H9 (cell line): ENCODE measurements around the gene F12. TPM values are rescaled to one million over a fixed set of nuclear protein-coding genes. Genes with fewer than 3 reads are reported as not detected.
A peak's percentile ranks its signal among the peaks of the same experiment; 100 is the strongest.

Experiments used
- DNase-seq: peaks from one replicate; pipeline ENCODE4 v3.0.0-alpha.2; 2017
- H2AFZ ChIP-seq: one replicate; pipeline ENCODE4 v1.6.1; 2013; ENCODE audit warnings: mild to moderate bottlenecking, low read length, control low read depth, moderate library complexity
- H2AK5ac ChIP-seq: 2 replicates; pipeline ENCODE4 v1.6.1; 2013; ENCODE audit warnings: low read length, control low read depth, mixed read lengths; ENCODE audit not compliant: insufficient read length
- H2BK120ac ChIP-seq: one replicate; pipeline ENCODE4 v1.6.1; 2013; ENCODE audit warnings: low read depth, mild to moderate bottlenecking, low read length, control low read depth, inconsistent platforms; ENCODE audit not compliant: poor library complexity, severe bottlenecking
- H2BK12ac ChIP-seq: 2 replicates; pipeline ENCODE4 v1.6.1; 2013; ENCODE audit warnings: low read length, control low read depth, mixed read lengths, low read depth; ENCODE audit not compliant: insufficient read length
- H2BK15ac ChIP-seq: 2 replicates; pipeline ENCODE4 v1.6.1; 2013; ENCODE audit warnings: low read depth, low read length, control low read depth
- H2BK20ac ChIP-seq: one replicate; pipeline ENCODE4 v1.6.1; 2013; ENCODE audit warnings: low read depth, mild to moderate bottlenecking, low read length, control low read depth, inconsistent platforms; ENCODE audit not compliant: poor library complexity, severe bottlenecking
- H2BK5ac ChIP-seq: 2 replicates; pipeline ENCODE4 v1.6.1; 2013; ENCODE audit warnings: low read length, control low read depth, mixed read lengths; ENCODE audit not compliant: insufficient read length
- H3K14ac ChIP-seq: 2 replicates; pipeline ENCODE4 v1.6.1; 2013; ENCODE audit warnings: low read length, control low read depth; ENCODE audit not compliant: insufficient read depth
- H3K18ac ChIP-seq: 2 replicates; pipeline ENCODE4 v1.6.1; 2013; ENCODE audit warnings: low read depth, mild to moderate bottlenecking, mixed read lengths, low read length, control low read depth; ENCODE audit not compliant: insufficient read length
- H3K23ac ChIP-seq: 2 replicates; pipeline ENCODE4 v1.6.1; 2013; ENCODE audit warnings: low read length, control low read depth, mixed read lengths, low read depth; ENCODE audit not compliant: insufficient read length
- H3K23me2 ChIP-seq: 2 replicates; pipeline ENCODE4 v1.6.1; 2013; ENCODE audit warnings: low read depth, mild to moderate bottlenecking, mixed read lengths, low read length, control low read depth; ENCODE audit not compliant: insufficient read length, poor library complexity, severe bottlenecking
- H3K27ac ChIP-seq: 2 replicates; pipeline ENCODE4 v1.5.1; 2013; ENCODE audit warnings: low read length, control low read depth, mixed read lengths, low read depth; ENCODE audit not compliant: insufficient read length
- H3K27me3 ChIP-seq: 2 replicates; pipeline ENCODE4 v1.6.1; 2013; ENCODE audit warnings: low read length, control low read depth, inconsistent platforms; ENCODE audit not compliant: insufficient read depth
- H3K4ac ChIP-seq: 2 replicates; pipeline ENCODE4 v1.6.1; 2013; ENCODE audit warnings: low read depth, mild to moderate bottlenecking, control low read depth, inconsistent platforms, low read length, moderate library complexity
- H3K4me1 ChIP-seq: 2 replicates; pipeline ENCODE4 v1.6.1; 2013; ENCODE audit warnings: low read length, control low read depth, inconsistent platforms; ENCODE audit not compliant: insufficient read depth
- H3K4me2 ChIP-seq: 2 replicates; pipeline ENCODE4 v1.6.1; 2013; ENCODE audit warnings: low read length, control low read depth, mixed read lengths; ENCODE audit not compliant: insufficient read length, insufficient read depth
- H3K56ac ChIP-seq: 2 replicates; pipeline ENCODE4 v1.6.1; 2013; ENCODE audit warnings: low read depth, mild to moderate bottlenecking, mixed read lengths, low read length, control low read depth; ENCODE audit not compliant: insufficient read length
- H3K79me1 ChIP-seq: 2 replicates; pipeline ENCODE4 v1.6.1; 2013; ENCODE audit warnings: low read depth, mild to moderate bottlenecking, moderate library complexity, low read length, control low read depth, inconsistent platforms; ENCODE audit not compliant: insufficient read depth, poor library complexity, severe bottlenecking
- H3K79me2 ChIP-seq: 2 replicates; pipeline ENCODE4 v1.6.1; 2013; ENCODE audit warnings: low read length, control low read depth, inconsistent platforms; ENCODE audit not compliant: insufficient read depth
- H3K9ac ChIP-seq: 2 replicates; pipeline ENCODE4 v1.6.1; 2013; ENCODE audit warnings: low read length, control low read depth, mixed read lengths; ENCODE audit not compliant: insufficient read length; ENCODE audit errors: extremely low read depth
- H3K9me3 ChIP-seq: one replicate; pipeline ENCODE4 v1.6.1; 2013; ENCODE audit warnings: low read depth, low read length, inconsistent platforms; ENCODE audit not compliant: control insufficient read depth
- H3T11ph ChIP-seq: one replicate; pipeline ENCODE4 v1.6.1; 2013; ENCODE audit warnings: mild to moderate bottlenecking, low read length, control low read depth, inconsistent platforms
- H4K20me1 ChIP-seq: one replicate; pipeline ENCODE4 v1.6.1; 2013; ENCODE audit not compliant: control insufficient read depth, insufficient read length, insufficient read depth
- H4K5ac ChIP-seq: 2 replicates; pipeline ENCODE4 v1.6.1; 2013; ENCODE audit warnings: low read depth, mild to moderate bottlenecking, mixed read lengths, low read length, control low read depth; ENCODE audit not compliant: insufficient read length
- H4K8ac ChIP-seq: replicated peaks from 2 replicates; pipeline ENCODE4 v1.6.1; 2013; ENCODE audit warnings: low read length, control low read depth, mixed read lengths, low read depth; ENCODE audit not compliant: insufficient read length
- H4K91ac ChIP-seq: 2 replicates; pipeline ENCODE4 v1.6.1; 2013; ENCODE audit warnings: low read depth, mild to moderate bottlenecking, moderate library complexity, mixed read lengths, low read length, control low read depth; ENCODE audit not compliant: insufficient read length
- H3K27ac Mint-ChIP-seq, 3 experiments: 2 replicates in 2 of 3; 3 replicates in 1 of 3; pipeline ENCODE4 v1.8.0; 2020 to 2021; ENCODE audit warnings: mixed read lengths in 3 of 3, mild to moderate bottlenecking in 1 of 3, moderate library complexity in 1 of 3
- H3K27me3 Mint-ChIP-seq: 2 replicates; pipeline ENCODE4 v1.8.0; 2021; ENCODE audit warnings: low read depth, mild to moderate bottlenecking, moderate library complexity, mixed read lengths
- H3K36me3 Mint-ChIP-seq, 3 experiments: 2 replicates in 2 of 3; 3 replicates in 1 of 3; pipeline ENCODE4 v1.8.0; 2020 to 2021; ENCODE audit warnings: low read depth in 3 of 3, mixed read lengths in 3 of 3; ENCODE audit not compliant: insufficient read depth in 1 of 3
- H3K4me1 Mint-ChIP-seq, 2 experiments: 2 replicates each; pipeline ENCODE4 v1.8.0; 2020; ENCODE audit warnings: mixed read lengths in 2 of 2
- H3K4me3 Mint-ChIP-seq, 2 experiments: 2 replicates in 1 of 2; 3 replicates in 1 of 2; pipeline ENCODE4 v1.8.0; 2020 to 2021; ENCODE audit warnings: mild to moderate bottlenecking in 2 of 2, mixed read lengths in 2 of 2, moderate library complexity in 1 of 2
- H3K9me3 Mint-ChIP-seq, 2 experiments: 2 replicates in 1 of 2; 3 replicates in 1 of 2; pipeline ENCODE4 v1.8.0; 2020; ENCODE audit warnings: mild to moderate bottlenecking in 2 of 2, mixed read lengths in 2 of 2, moderate library complexity in 1 of 2
- WGBS: extraction: QIAGEN DNeasy Blood & Tissue Kit; methylation state at CpG from one replicate; pipeline ENCODE4 v1.1.7; 2013; ENCODE audit warnings: missing lambda C conversion rate, low lambda C conversion rate, mixed read lengths; ENCODE audit not compliant: insufficient read length; ENCODE audit errors: extremely low coverage; 5-methylcytosine and 5-hydroxymethylcytosine counted together
- total RNA-seq: library from RNA; stranded (reverse); gene quantifications from 2 replicates; pipeline ENCODE4 v1.2.1, GENCODE V29; 2021
- TF ChIP-seq, protein P1 (sequence below): fragments of 200-600 bp; sonication (generic); conservative IDR thresholded peaks from 3 replicates; pipeline ENCODE4 v1.8.0; 2021; ENCODE audit warnings: antibody characterized with exemption, mild to moderate bottlenecking

Gene F12
- total RNA-seq, 1 experiment from 2014 or later, result 3.5 TPM

DNA sequence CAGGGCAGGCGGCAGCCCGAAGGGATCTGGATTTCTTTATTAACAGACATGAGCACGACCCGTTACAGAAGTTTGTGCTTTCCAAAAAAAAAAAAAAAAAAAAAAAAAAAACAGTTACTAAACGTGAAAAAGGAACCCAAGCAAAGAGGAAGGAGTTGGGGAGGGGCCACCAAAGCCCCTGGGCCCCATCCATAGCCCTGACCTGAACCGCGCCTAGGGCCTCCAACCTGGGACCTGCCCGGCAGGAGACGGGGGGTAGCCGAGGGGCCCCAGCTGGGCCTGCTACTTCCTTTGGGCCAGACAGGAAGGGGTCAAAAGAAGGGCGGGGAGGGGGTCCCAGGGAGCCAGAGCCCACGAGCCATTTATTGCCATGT is 47.2 kb upstream of the F12 start:
- no peak overlapping the region for H2BK20ac ChIP-seq
- no peak overlapping the region for H3K27ac ChIP-seq
- no peak overlapping the region for H3K14ac ChIP-seq
- no peak overlapping the region for H4K8ac ChIP-seq
- Mint-ChIP-seq H3K4me1 (peaks cover 23 to 31% of the 10 kb centered on the region in 2 experiments), H3K4me3 (peak overlapping the region; percentile 72 to 86; a peak in 4 of 5 replicates), H3K27me3 (peaks cover 18% of the 10 kb centered on the region), H3K36me3 (peaks cover 22 to 48% (median 42%) of the 10 kb centered on the region in 3 experiments), H3K27ac (peak overlapping the region; percentile 91 to 95 (median 95); a peak in 5 of 7 replicates), H3K9me3 (no peaks in the 10 kb centered on the region; a peak in 1 of 5 replicates)
- no peak overlapping the region for H3K56ac ChIP-seq
- H2AFZ ChIP-seq, result no peak overlapping the region
- H3K18ac ChIP-seq, result no peak overlapping the region
- no peak for DNase-seq
- no peak overlapping the region for H3T11ph ChIP-seq
- H2BK5ac ChIP-seq, result no peak overlapping the region
- H3K23ac ChIP-seq, result no peak overlapping the region
- no peak overlapping the region for H2AK5ac ChIP-seq
- H4K20me1 ChIP-seq, result no peaks in the 10 kb centered on the region
- H3K27me3 ChIP-seq, result peaks cover 4% of the 10 kb centered on the region; the same call in 1 of the 2 replicates
- no peaks in the 10 kb centered on the region for H3K9me3 ChIP-seq
- TF ChIP-seq, protein P1, sequence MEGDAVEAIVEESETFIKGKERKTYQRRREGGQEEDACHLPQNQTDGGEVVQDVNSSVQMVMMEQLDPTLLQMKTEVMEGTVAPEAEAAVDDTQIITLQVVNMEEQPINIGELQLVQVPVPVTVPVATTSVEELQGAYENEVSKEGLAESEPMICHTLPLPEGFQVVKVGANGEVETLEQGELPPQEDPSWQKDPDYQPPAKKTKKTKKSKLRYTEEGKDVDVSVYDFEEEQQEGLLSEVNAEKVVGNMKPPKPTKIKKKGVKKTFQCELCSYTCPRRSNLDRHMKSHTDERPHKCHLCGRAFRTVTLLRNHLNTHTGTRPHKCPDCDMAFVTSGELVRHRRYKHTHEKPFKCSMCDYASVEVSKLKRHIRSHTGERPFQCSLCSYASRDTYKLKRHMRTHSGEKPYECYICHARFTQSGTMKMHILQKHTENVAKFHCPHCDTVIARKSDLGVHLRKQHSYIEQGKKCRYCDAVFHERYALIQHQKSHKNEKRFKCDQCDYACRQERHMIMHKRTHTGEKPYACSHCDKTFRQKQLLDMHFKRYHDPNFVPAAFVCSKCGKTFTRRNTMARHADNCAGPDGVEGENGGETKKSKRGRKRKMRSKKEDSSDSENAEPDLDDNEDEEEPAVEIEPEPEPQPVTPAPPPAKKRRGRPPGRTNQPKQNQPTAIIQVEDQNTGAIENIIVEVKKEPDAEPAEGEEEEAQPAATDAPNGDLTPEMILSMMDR, result peak; percentile 9; the same call in 1 of the 3 replicates
- H4K91ac ChIP-seq, result no peak overlapping the region
- H2BK12ac ChIP-seq, result no peak overlapping the region
- H3K4ac ChIP-seq, result no peak overlapping the region
- no peak overlapping the region for H2BK120ac ChIP-seq
- no peaks in the 10 kb centered on the region for H3K4me1 ChIP-seq
- H3K79me2 ChIP-seq, result no peaks in the 10 kb centered on the region
- no peaks in the 10 kb centered on the region for H3K79me1 ChIP-seq
- H3K4me2 ChIP-seq, result no peak overlapping the region
- H2BK15ac ChIP-seq, result no peak overlapping the region
- H3K9ac ChIP-seq, result no peak overlapping the region
- H4K5ac ChIP-seq, result no peak overlapping the region
- no CpG with 5 or more reads among the region's 12 CpGs for WGBS
- peaks cover 14% of the 10 kb centered on the region for H3K23me2 ChIP-seq
